Peyer's patch (tissue), 4 donors: ENCODE data around the gene PQBP1.

Experiments used
- CTCF ChIP-seq, 6 experiments: fragments of 450-650 bp in 4 of 6; fragments of 200-600 bp in 2 of 6; sonication (generic) in 1 of 6; IDR thresholded peaks; one replicate each; pipeline ENCODE4 v1.5.1; 2017 to 2019; ENCODE audit warnings: antibody characterized with exemption in 6 of 6, mild to moderate bottlenecking in 3 of 6, moderate library complexity in 1 of 6
- POLR2A ChIP-seq, 2 donors: fragments of 450-650 bp; IDR thresholded peaks; one replicate each; pipeline ENCODE4 v1.5.1; 2017; ENCODE audit warnings: antibody characterized with exemption in 2 of 2, mild to moderate bottlenecking in 2 of 2, moderate library complexity in 2 of 2

DNA sequence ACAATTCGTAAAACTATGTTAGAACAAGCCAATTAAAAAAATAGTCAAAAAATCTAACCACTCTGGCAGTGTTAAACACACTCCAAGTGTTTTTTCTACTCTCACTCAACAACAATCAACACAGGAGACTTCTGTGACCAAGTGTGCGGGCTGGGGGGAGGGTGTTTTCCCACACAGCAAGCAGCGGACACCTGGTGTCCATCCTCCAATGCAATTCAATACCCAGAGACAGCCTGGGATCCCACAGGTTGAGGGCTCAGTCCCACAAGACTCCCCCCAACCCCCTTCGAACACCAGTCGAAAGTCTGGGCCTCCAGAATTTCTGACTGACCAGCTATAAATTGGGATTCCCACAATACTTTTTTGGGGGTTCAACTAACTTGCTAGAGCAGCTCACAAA lies 29.4 kb downstream of the PQBP1 start:
- TF ChIP-seq CTCF (IDR thresholded peaks at IDR 0.05) (no peak), POLR2A (IDR thresholded peaks at IDR 0.05) (no peak)
